COR-L47 (cell line): Measurements from ENCODE around the gene NUBP1.
"Not testable (repeated sequence)": the region's sequence is repeated elsewhere in the genome, so short reads cannot be mapped to it uniquely, and the experiment has no call there.

Source experiments
- DNase-seq: peaks from one replicate; lab custom pipeline; 2025; lab: John Stamatoyannopoulos, UW

Gene NUBP1

DNA sequence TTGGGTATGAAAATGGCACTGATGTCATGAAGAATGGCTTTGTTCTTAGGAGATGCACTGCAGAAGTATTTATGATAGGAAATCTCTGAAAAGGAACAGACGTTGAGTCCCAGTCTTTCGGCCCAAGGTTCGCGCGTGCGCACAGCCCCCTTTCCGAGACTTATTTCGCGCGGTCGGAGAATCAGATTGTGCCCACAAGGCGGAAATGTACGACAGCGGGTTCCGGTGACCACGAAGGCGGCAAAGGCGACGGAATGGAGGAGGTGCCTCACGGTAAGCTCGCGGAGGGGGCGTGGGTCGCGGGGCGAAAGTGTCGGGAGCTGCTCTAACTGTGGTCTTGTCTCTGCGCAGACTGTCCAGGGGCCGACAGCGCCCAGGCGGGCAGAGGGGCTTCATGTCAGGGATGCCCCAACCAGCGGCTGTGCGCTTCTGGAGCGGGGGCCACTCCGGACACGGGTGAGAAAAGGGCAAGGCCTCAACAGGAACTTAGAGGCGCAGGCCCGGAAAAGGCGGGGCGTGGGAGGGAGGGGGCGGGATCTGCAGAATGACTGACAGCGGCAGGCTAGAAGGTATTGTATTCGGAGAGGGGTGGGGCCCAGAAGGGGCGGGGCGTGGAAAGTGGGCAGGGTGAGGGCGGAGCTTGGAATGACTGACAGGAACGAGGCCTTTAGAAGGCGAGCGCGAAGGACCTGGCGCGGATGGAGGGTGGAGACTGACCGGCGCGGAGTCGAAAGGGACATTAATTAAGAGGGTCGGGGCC lies at the start of gene NUBP1:
Gene NUBP1, plus strand, starts transcription at position 233 of the 760 bp plus-strand sequence. Its CDS starts 22 bp downstream, at position 255.
- DNase-seq, result peak; percentile 92

GRCh38 chr16:10693889-10694288 lies 49.8 kb upstream of the NUBP1 start:
- no peak for DNase-seq

DNA sequence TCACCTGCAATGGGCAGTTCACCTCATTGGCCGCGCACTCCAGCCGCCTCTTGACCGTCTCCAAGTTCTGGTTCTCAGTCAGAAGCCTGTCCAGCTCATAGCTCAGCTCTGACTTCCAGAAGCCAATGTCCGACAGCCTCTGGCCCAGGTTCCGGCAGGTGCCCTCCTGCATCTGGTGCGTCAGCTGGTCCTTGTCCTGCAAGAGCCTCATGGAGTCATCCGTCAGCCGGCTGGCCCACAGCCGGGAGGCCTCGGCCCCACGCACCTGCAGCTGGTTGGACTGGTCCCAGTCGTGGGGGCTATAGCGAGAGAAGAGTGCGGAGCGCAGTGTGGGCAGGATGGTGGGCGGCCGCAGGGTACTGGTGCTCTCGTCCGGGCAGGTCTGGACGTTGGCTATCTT lies 49.3 kb upstream of the NUBP1 start:
- DNase-seq, result no peak

DNA sequence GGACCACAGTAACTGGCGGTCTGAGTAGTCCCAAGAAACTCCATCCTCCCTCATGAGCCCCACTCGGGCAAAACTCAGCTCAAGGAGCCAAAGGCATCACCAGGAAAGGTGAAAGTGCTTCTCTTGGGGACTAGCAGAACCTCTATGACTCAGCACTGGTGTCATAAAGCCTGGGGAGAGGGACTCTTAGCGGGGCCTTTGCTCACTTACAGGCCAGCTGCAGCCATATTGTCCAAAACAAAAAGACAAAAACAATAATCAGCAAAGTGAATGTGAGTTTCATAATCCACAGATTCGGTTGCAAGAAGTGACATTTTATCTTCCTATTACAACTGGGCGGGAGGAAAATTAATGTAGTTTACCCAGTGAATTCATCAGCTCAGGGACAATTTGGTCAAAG lies 48.8 kb upstream of the NUBP1 start, which contains the start of gene TEKT5:
Gene TEKT5, minus strand, starts transcription at position 101 of the 400 bp plus-strand sequence. Its CDS starts 57 bp downstream, at position 44.
- no peak for DNase-seq

- no peak for DNase-seq
Measured at GRCh38 chr16:10699756-10700155, 43.9 kb upstream of the NUBP1 start.

DNA sequence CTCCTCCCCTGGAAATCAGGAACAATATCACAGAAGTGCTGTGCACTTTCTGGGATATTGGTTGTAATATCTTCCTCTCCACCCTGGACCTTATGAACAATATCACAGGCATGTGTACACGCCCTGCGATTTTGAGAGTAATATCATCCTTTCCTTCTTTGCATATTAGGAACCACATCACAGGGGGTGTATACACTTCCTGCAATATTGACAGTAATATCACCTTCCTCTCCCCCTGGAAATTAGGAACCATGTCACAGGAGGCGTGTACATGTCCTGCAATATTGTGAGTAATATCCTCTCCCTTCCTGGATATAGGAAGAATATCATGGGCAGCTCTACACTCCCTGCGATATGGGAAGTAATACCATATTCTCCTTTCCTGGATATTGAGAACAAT lies 34.7 kb upstream of the NUBP1 start:
- no peak for DNase-seq

GRCh38 chr16:10728003-10728887 lies 15.4 kb upstream of the NUBP1 start:
- no peak for DNase-seq

DNA sequence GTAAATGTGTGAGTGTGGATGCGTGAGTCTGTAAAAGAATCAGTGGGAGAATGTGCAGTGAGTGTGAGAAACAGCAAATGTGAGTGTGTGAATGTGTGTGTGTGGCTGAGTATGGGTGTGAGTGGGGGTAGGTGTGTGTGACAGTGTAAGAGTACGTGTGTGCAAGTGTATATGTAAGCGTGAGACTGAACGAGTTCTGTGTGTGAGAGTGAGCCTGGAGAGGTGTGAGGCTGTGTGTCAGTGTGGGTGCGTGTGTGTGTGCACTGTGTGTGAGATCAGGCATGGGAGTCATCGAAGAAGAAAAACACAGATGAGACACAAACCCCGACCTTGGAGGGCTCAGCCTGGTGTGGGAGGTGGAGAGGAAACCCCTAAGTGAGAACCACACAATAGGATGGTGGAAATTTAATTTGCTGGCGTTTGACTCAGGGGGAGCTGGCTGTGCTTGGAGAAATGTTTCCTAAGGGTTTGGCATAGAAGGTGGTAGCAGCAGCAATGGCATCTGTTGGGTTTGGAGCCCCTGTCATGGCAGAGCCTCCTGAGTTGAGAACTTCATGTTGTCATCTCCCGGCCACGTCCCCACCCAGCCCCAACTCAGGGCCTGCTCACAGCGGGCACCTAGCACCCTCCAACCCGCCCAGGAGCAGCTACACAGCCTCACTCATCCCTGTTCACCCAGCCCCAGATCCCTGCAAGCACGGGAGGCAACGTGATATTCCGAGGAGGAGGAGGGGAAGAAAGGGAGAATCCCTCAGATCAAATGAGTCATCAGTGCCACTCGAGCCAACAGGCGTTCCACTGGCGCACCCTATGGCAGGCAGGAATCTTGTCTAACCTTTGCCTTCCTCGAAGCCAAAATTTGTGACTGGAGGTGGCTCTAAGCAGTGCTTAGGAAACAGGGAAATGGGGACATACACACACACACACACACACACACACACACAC lies 14.3 kb upstream of the NUBP1 start:
- no peak for DNase-seq

DNA sequence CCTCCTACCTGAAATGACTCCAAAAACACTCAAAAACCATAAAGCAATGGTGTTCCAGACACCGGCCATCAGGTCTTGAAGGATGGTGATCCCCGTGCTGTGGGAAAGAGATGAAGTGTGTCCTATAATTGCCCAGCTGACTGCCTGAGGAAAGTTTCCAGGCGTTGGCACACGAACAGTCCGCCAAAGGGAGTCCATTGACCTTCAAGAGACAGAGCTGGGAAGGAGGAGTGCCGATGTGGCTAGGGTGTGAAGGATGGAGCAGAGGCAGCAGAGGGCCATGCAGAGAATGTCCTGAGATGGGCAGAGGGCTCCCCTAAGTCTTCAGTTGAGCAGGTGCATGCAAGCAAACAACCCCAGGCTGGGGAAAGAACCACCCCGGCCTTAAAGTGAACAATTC lies 11.9 kb upstream of the NUBP1 start:
- no peak for DNase-seq

DNA sequence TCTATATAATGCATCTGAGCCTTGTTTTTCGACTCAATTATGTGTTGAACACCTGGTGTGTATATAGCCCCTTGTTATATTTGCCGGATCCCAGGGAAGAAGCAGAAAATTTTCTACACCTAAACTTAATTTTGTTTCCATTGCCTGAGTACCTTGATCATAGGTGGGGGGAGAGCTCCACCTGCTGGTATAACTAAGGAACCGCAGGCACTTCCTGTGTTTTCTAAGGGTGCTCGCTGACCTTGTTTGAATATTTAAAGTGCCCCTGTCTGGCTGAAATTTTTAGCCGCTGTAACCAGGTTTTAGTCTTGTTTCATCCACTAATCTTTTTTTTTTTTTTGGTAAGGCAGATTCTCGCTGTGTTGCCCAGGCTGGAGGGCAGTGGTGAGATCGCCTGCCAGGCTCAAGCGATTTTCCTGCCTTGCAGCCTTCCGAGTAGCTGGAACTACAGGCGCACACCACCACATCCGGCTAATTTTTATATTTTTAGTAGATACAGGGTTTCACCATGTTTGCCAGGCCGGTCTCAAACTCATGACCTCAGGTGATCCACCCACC lies 6.5 kb upstream of the NUBP1 start:
- peak; percentile 40 for DNase-seq

GRCh38 chr16:10738231-10739077 lies 5.2 kb upstream of the NUBP1 start:
- no peak for DNase-seq

DNA sequence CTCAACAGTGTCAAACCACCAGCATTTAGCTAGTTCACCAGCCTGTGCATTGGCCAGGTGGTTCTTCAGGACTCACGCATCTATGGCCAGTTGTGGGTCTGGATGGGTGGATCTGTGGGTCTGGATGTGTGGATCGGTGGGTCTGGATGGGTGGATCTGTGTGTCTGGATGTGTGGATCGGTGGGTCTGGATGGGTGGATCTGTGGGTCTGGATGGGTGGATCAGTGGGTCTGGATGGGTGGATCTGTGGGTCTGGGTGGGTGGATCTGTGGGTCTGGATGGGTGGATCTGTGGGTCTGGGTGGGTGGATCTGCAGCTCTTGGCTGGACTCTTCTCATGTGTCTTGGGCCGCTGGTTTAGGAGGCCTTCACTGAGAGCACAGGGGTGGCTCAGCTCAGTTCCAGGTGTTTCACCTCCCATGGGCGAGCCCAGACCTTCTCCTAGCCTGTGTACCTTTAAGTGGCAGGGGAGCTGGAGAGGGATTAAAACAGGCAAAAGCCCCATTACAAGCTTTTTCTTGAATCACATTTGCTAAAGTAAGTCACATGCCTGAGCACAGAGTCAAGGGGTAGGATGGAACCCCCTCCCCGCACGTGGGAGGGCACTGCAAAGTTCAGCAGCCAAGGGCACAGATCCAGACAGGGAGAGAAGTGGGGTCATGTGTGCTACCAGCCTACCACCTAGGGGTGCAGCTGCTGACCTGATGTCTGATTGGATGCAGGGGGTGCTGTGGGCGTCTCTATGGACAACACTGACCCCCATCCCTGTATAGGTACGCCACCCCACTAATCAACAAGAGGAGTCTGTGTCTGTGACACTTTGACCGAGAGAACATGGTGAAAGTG lies 3.4 kb upstream of the NUBP1 start:
- DNase-seq, result no peak

DNA sequence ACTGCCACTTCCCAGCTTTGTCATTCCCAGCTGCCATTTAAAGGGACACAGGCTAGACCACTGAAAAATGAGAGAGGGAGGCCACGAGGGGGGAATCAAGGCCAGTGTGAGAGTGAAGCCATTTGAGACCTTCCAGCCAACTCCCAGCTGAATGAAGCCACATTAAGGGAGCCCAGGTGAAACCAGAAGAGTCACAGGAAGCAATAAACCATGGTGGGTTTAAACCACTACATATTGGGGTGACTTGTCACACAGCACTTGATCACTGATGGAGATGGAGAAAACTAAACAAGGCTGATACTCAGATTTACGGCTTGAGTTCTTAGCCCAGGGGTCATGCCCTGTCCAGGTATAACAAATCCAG lies 2.8 kb upstream of the NUBP1 start:
- DNase-seq, result no peak

- not testable (repeated sequence) for DNase-seq
Measured at GRCh38 chr16:10741249-10741648, 2.4 kb upstream of the NUBP1 start.

DNA sequence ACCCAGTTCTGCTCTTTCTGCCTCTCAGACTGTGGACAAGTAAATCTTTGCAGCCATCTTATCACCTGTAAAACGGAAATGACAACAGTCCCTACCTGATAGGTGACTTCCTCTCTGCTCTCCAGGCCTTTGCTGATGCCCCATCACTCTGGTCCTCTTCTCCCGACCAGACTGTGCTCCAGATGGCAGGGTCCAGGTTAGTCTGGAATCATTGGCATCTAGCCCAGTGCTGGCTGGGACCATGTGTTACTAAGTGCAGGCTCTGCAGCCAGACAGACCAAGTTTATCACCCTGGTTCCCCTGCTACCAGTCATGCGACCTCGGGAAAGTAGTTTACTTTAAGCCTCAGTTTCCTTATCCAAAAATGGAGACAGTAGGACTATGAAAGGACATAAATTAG lies 1.8 kb upstream of the NUBP1 start:
- DNase-seq, result no peak

GRCh38 chr16:10743227-10743609 lies 424 bp upstream of the NUBP1 start:
- DNase-seq, result no peak

- DNase-seq, result peak; percentile 64
Measured at GRCh38 chr16:10744370-10745030, 858 bp downstream of the NUBP1 start.

DNA sequence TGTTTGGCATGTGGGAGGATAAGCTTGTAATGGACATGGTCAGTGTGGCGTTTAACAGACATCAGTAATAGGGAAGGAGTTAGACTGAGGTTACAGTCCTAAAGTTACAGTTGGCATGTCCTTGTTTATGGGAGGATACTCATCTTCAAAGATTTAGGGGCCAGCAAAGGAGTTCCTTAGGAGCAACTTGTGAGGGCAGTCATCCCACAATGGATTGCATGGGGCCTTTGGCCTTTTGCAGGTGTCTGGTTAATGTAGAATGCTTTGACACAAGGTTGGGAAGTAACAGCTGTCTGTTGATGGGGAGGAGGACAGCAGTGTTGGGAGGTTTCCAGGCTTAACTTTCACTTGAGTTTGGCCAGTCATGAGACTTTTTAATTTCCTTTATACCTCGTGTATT lies 2.2 kb downstream of the NUBP1 start:
- DNase-seq, result no peak

DNA sequence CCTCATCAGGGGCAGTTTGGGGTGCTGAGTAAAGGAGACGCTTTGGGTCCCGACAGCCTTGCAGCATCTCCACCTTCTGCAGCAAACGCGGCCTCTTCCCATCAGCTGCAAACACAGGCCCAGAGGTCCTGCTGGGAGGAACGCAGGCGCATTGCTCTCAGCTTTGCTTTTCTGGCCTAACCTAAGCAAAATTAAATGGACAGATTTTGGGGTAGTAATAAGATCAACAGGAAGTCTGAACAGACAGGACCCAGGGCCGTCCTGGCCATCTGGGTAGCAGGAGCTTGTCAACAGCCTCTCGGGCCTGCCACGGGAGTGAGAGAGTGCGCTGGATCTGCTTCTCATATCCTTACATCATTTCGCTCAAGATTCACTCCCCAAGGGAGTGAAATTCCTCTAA lies 7.2 kb downstream of the NUBP1 start:
- DNase-seq, result no peak
